WTC11 (cell line): Measurements from ENCODE around the gene INO80B. TPM values are rescaled to one million over a fixed set of nuclear protein-coding genes. Genes with fewer than 3 reads are reported as not detected.

Source experiments
- ATAC-seq: fragments of 200-7000 bp; cut with Tn5 transposase; 2 replicates; pipeline ENCODE4 v1.10.0; 2021; ENCODE audit warnings: mild to moderate bottlenecking, moderate library complexity
- CTCF ChIA-PET: fragments of 300-600 bp; sonication (Branson Sonifier 250); formaldehyde crosslinking; loops from one replicate; lab custom pipeline; 2021; ENCODE audit warnings: antibody characterized with exemption; lab: Charles Lee
- POLR2A ChIA-PET: fragments of 350-600 bp; sonication (Branson Sonifier 250); formaldehyde crosslinking; loops from one replicate; lab custom pipeline; 2021; ENCODE audit warnings: antibody characterized with exemption; lab: Charles Lee
- DNase-seq: peaks from one replicate; pipeline ENCODE4 v3.0.0; 2021; ENCODE audit warnings: low spot score
- H3K27ac Mint-ChIP-seq: 2 replicates; pipeline ENCODE4 v1.8.0; 2021; ENCODE audit warnings: mixed read lengths
- H3K27me3 Mint-ChIP-seq: 2 replicates; pipeline ENCODE4 v1.8.0; 2021; ENCODE audit warnings: low read depth, mild to moderate bottlenecking, moderate library complexity, mixed read lengths
- H3K36me3 Mint-ChIP-seq: 2 replicates; pipeline ENCODE4 v1.8.0; 2021; ENCODE audit warnings: mixed read lengths
- H3K4me1 Mint-ChIP-seq: 2 replicates; pipeline ENCODE4 v1.8.0; 2022; ENCODE audit warnings: mixed read lengths
- H3K4me3 Mint-ChIP-seq: 2 replicates; pipeline ENCODE4 v1.8.0; 2021; ENCODE audit warnings: mild to moderate bottlenecking, moderate library complexity, mixed read lengths
- H3K9me3 Mint-ChIP-seq: 2 replicates; pipeline ENCODE4 v1.8.0; 2021; ENCODE audit warnings: mixed read lengths
- CREM ChIP-seq: sonication (generic); formaldehyde crosslinking; IDR thresholded peaks from 2 replicates; pipeline ENCODE4 v1.8.1; 2022; ENCODE audit warnings: mild to moderate bottlenecking, missing genetic modification reagents, moderate library complexity
- ELF4 ChIP-seq: sonication (generic); formaldehyde crosslinking; IDR thresholded peaks from 2 replicates; pipeline ENCODE4 v1.8.1; 2022; ENCODE audit warnings: low read depth, mild to moderate bottlenecking, moderate library complexity, missing genetic modification reagents
- EMX1 ChIP-seq: fragments of 250-450 bp; sonication (Bioruptor Pico); IDR thresholded peaks from 2 replicates; pipeline ENCODE4 v1.8.0; 2021; ENCODE audit warnings: mild to moderate bottlenecking
- ESRRA ChIP-seq: sonication (generic); formaldehyde crosslinking; IDR thresholded peaks from 2 replicates; pipeline ENCODE4 v1.8.1; 2022; ENCODE audit warnings: mild to moderate bottlenecking, missing genetic modification reagents, borderline replicate concordance
- ETV6 ChIP-seq: sonication (generic); formaldehyde crosslinking; IDR thresholded peaks from 2 replicates; pipeline ENCODE4 v1.8.1; 2022; ENCODE audit warnings: mild to moderate bottlenecking, missing genetic modification reagents
- FOXK1 ChIP-seq: sonication (generic); formaldehyde crosslinking; IDR thresholded peaks from 2 replicates; pipeline ENCODE4 v1.8.0; 2022; ENCODE audit warnings: mild to moderate bottlenecking, moderate library complexity, missing genetic modification reagents
- GABPB1 ChIP-seq: sonication (generic); formaldehyde crosslinking; IDR thresholded peaks from 2 replicates; pipeline ENCODE4 v1.8.1; 2023; ENCODE audit warnings: mild to moderate bottlenecking, missing genetic modification reagents
- GTF2I ChIP-seq: fragments of 250-450 bp; sonication (Bioruptor Pico); conservative IDR thresholded peaks from 2 replicates; pipeline ENCODE4 v1.4.0; 2021; ENCODE audit warnings: mild to moderate bottlenecking
- MYBL2 ChIP-seq: sonication (generic); formaldehyde crosslinking; IDR thresholded peaks from 2 replicates; pipeline ENCODE4 v1.8.1; 2023; ENCODE audit warnings: mild to moderate bottlenecking, moderate library complexity, missing genetic modification reagents
- NFATC4 ChIP-seq: fragments of 250-450 bp; sonication (Bioruptor Pico); IDR thresholded peaks from 2 replicates; pipeline ENCODE4 v1.9.0; 2021; ENCODE audit warnings: mild to moderate bottlenecking
- NFYB ChIP-seq: sonication (generic); formaldehyde crosslinking; conservative IDR thresholded peaks from 2 replicates; pipeline ENCODE4 v1.8.0; 2022; ENCODE audit warnings: low read depth, missing genetic modification reagents
- NR3C1 ChIP-seq: sonication (generic); formaldehyde crosslinking; conservative IDR thresholded peaks from 2 replicates; pipeline ENCODE4 v1.8.1; 2023; ENCODE audit warnings: low read depth, mild to moderate bottlenecking, missing genetic modification reagents
- PRRX2 ChIP-seq: fragments of 250-450 bp; sonication (Bioruptor Pico); IDR thresholded peaks from 2 replicates; pipeline ENCODE4 v1.8.0; 2021; ENCODE audit warnings: mild to moderate bottlenecking
- RORB ChIP-seq: fragments of 250-450 bp; sonication (Bioruptor Pico); IDR thresholded peaks from 2 replicates; pipeline ENCODE4 v1.9.0; 2021; ENCODE audit warnings: mild to moderate bottlenecking
- SMAD3 ChIP-seq: sonication (generic); formaldehyde crosslinking; IDR thresholded peaks from 2 replicates; pipeline ENCODE4 v1.8.0; 2022; ENCODE audit warnings: missing genetic modification reagents, mild to moderate bottlenecking, borderline replicate concordance
- SP1 ChIP-seq: sonication (generic); formaldehyde crosslinking; conservative IDR thresholded peaks from 2 replicates; pipeline ENCODE4 v1.8.1; 2022; ENCODE audit warnings: missing genetic modification reagents
- TCF7 ChIP-seq: sonication (generic); formaldehyde crosslinking; IDR thresholded peaks from 2 replicates; pipeline ENCODE4 v1.8.0; 2022; ENCODE audit warnings: mild to moderate bottlenecking, low read depth, missing genetic modification reagents, moderate library complexity
- ZNF416 ChIP-seq: fragments of 250-450 bp; sonication (Bioruptor Pico); IDR thresholded peaks from 2 replicates; pipeline ENCODE4 v1.9.0; 2021; ENCODE audit warnings: mild to moderate bottlenecking, inconsistent platforms
- total RNA-seq: library from RNA; stranded (reverse); gene quantifications from 3 replicates; pipeline ENCODE4 v1.2.3, GENCODE V29; 2021
- TF ChIP-seq, protein P1 (sequence below): fragments of 250-450 bp; sonication (Bioruptor Pico); IDR thresholded peaks from 2 replicates; pipeline ENCODE4 v1.9.0; 2021; ENCODE audit warnings: mild to moderate bottlenecking
- TF ChIP-seq, protein P2 (sequence below): sonication (generic); formaldehyde crosslinking; IDR thresholded peaks from 2 replicates; pipeline ENCODE4 v1.8.0; 2023; ENCODE audit warnings: missing genetic modification reagents
- TF ChIP-seq, protein P3 (sequence below): sonication (generic); formaldehyde crosslinking; conservative IDR thresholded peaks from 2 replicates; pipeline ENCODE4 v1.8.1; 2023; ENCODE audit warnings: mild to moderate bottlenecking, low read depth, missing genetic modification reagents, moderate library complexity
- TF ChIP-seq, protein P4 (sequence below): fragments of 250-450 bp; sonication (Bioruptor Pico); IDR thresholded peaks from 2 replicates; pipeline ENCODE4 v2.1.2; 2022; ENCODE audit warnings: mild to moderate bottlenecking, moderate library complexity
- TF ChIP-seq, protein P5 (sequence below): sonication (generic); formaldehyde crosslinking; IDR thresholded peaks from 2 replicates; pipeline ENCODE4 v1.8.0; 2023; ENCODE audit warnings: missing genetic modification reagents, mild to moderate bottlenecking, borderline replicate concordance
- TF ChIP-seq, protein P6 (sequence below): sonication (generic); formaldehyde crosslinking; IDR thresholded peaks from 2 replicates; pipeline ENCODE4 v1.8.1; 2022; ENCODE audit warnings: mild to moderate bottlenecking, missing genetic modification reagents, moderate library complexity, borderline replicate concordance

The INO80B gene
- total RNA-seq, 1 experiment from 2014 or later = 20.2 TPM

DNA sequence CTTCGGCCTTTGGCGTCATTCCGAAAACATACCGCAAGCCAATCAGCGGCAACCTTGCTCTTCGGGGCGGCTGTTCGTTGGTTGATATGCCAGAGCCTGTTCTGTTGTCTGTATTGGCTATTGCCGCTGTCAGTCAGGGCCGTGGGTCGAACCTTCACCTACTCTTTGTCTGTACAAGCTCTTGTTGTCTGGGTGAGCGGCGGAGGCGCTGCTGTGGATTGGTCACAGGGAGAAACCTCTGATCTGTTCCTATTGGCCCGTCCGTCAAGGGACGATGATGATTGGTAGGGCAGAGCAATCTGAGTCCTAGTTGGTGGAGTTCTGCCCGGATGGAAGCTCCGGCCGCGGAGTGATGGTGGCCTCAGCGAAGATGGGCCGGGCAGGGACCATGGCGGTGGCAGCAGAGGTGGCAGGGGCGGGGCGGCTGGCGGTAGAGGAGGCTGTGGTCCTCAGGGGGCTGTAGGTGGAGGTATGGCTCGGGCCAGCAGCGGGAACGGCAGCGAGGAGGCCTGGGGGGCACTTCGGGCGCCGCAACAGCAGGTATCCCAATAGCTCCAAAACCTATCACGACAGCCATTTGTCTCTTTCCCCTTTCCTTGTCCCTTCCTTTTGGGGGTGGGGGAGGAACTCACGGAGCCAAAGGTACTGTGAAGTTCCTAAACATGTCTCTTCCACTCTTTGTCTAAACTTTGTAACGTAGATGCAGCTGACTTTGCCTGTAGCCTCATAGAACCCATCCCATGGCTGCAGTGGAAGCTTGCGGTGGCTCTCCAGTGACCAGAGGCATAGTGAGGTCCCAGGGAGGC is 3.4 kb downstream of the INO80B start, which contains the start of gene WBP1:
WBP1 (plus strand) TSS at position 307 of the 806 bp plus-strand sequence; CDS start at position 472, 165 bp downstream.
- CTCF ChIA-PET = interaction anchor here (1.0 to 3.1 kb wide), 14 partner anchors 10 to 124 kb away, joined by 3 to 18 read pairs (median 4); partner anchors contain the start of genes CCDC142 and MRPL53
- TF ChIP-seq GABPB1 (CRISPR knock-in tag) (no peak), NFATC4 (CRISPR knock-in tag) (no peak), TCF7 (no peak), GTF2I (CRISPR knock-in tag) (no peak), SP1 (CRISPR knock-in tag) (peak; percentile 43; the same call in 1 of the 2 replicates), ESRRA (no peak), CREM (CRISPR knock-in tag) (0 out of 2 replicates have a peak, but pooled peaks have one; percentile 27), FOXK1 (CRISPR knock-in tag) (peak; percentile 63), RORB (CRISPR knock-in tag) (no peak), PRRX2 (0 out of 2 replicates have a peak, but pooled peaks have one; percentile 79), ELF4 (CRISPR knock-in tag) (no peak), EMX1 (CRISPR knock-in tag) (0 out of 2 replicates have a peak, but pooled peaks have one; percentile 62), MYBL2 (CRISPR knock-in tag) (0 out of 2 replicates have a peak, but pooled peaks have one; percentile 47), NFYB (CRISPR knock-in tag) (peak; percentile 93), SMAD3 (no peak), NR3C1 (CRISPR knock-in tag) (no peak), ZNF416 (CRISPR knock-in tag) (peak; percentile 43; the same call in 1 of the 2 replicates), ETV6 (CRISPR knock-in tag) (0 out of 2 replicates have a peak, but pooled peaks have one; percentile 23)
- TF ChIP-seq, protein P1, sequence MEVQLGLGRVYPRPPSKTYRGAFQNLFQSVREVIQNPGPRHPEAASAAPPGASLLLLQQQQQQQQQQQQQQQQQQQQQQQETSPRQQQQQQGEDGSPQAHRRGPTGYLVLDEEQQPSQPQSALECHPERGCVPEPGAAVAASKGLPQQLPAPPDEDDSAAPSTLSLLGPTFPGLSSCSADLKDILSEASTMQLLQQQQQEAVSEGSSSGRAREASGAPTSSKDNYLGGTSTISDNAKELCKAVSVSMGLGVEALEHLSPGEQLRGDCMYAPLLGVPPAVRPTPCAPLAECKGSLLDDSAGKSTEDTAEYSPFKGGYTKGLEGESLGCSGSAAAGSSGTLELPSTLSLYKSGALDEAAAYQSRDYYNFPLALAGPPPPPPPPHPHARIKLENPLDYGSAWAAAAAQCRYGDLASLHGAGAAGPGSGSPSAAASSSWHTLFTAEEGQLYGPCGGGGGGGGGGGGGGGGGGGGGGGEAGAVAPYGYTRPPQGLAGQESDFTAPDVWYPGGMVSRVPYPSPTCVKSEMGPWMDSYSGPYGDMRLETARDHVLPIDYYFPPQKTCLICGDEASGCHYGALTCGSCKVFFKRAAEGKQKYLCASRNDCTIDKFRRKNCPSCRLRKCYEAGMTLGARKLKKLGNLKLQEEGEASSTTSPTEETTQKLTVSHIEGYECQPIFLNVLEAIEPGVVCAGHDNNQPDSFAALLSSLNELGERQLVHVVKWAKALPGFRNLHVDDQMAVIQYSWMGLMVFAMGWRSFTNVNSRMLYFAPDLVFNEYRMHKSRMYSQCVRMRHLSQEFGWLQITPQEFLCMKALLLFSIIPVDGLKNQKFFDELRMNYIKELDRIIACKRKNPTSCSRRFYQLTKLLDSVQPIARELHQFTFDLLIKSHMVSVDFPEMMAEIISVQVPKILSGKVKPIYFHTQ = no peak
- TF ChIP-seq, protein P2, sequence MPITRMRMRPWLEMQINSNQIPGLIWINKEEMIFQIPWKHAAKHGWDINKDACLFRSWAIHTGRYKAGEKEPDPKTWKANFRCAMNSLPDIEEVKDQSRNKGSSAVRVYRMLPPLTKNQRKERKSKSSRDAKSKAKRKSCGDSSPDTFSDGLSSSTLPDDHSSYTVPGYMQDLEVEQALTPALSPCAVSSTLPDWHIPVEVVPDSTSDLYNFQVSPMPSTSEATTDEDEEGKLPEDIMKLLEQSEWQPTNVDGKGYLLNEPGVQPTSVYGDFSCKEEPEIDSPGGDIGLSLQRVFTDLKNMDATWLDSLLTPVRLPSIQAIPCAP = no peak
- TF ChIP-seq, protein P3, sequence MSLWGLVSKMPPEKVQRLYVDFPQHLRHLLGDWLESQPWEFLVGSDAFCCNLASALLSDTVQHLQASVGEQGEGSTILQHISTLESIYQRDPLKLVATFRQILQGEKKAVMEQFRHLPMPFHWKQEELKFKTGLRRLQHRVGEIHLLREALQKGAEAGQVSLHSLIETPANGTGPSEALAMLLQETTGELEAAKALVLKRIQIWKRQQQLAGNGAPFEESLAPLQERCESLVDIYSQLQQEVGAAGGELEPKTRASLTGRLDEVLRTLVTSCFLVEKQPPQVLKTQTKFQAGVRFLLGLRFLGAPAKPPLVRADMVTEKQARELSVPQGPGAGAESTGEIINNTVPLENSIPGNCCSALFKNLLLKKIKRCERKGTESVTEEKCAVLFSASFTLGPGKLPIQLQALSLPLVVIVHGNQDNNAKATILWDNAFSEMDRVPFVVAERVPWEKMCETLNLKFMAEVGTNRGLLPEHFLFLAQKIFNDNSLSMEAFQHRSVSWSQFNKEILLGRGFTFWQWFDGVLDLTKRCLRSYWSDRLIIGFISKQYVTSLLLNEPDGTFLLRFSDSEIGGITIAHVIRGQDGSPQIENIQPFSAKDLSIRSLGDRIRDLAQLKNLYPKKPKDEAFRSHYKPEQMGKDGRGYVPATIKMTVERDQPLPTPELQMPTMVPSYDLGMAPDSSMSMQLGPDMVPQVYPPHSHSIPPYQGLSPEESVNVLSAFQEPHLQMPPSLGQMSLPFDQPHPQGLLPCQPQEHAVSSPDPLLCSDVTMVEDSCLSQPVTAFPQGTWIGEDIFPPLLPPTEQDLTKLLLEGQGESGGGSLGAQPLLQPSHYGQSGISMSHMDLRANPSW (CRISPR knock-in tag) = no peak
- TF ChIP-seq, protein P4, sequence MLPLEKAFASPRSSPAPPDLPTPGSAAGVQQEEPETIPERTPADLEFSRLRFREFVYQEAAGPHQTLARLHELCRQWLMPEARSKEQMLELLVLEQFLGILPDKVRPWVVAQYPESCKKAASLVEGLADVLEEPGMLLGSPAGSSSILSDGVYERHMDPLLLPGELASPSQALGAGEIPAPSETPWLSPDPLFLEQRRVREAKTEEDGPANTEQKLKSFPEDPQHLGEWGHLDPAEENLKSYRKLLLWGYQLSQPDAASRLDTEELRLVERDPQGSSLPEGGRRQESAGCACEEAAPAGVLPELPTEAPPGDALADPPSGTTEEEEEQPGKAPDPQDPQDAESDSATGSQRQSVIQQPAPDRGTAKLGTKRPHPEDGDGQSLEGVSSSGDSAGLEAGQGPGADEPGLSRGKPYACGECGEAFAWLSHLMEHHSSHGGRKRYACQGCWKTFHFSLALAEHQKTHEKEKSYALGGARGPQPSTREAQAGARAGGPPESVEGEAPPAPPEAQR (CRISPR knock-in tag) = no peak
- TF ChIP-seq, protein P5, sequence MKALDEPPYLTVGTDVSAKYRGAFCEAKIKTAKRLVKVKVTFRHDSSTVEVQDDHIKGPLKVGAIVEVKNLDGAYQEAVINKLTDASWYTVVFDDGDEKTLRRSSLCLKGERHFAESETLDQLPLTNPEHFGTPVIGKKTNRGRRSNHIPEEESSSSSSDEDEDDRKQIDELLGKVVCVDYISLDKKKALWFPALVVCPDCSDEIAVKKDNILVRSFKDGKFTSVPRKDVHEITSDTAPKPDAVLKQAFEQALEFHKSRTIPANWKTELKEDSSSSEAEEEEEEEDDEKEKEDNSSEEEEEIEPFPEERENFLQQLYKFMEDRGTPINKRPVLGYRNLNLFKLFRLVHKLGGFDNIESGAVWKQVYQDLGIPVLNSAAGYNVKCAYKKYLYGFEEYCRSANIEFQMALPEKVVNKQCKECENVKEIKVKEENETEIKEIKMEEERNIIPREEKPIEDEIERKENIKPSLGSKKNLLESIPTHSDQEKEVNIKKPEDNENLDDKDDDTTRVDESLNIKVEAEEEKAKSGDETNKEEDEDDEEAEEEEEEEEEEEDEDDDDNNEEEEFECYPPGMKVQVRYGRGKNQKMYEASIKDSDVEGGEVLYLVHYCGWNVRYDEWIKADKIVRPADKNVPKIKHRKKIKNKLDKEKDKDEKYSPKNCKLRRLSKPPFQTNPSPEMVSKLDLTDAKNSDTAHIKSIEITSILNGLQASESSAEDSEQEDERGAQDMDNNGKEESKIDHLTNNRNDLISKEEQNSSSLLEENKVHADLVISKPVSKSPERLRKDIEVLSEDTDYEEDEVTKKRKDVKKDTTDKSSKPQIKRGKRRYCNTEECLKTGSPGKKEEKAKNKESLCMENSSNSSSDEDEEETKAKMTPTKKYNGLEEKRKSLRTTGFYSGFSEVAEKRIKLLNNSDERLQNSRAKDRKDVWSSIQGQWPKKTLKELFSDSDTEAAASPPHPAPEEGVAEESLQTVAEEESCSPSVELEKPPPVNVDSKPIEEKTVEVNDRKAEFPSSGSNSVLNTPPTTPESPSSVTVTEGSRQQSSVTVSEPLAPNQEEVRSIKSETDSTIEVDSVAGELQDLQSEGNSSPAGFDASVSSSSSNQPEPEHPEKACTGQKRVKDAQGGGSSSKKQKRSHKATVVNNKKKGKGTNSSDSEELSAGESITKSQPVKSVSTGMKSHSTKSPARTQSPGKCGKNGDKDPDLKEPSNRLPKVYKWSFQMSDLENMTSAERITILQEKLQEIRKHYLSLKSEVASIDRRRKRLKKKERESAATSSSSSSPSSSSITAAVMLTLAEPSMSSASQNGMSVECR (CRISPR knock-in tag) = peak; percentile 49; the same call in 1 of the 2 replicates
- TF ChIP-seq, protein P6, sequence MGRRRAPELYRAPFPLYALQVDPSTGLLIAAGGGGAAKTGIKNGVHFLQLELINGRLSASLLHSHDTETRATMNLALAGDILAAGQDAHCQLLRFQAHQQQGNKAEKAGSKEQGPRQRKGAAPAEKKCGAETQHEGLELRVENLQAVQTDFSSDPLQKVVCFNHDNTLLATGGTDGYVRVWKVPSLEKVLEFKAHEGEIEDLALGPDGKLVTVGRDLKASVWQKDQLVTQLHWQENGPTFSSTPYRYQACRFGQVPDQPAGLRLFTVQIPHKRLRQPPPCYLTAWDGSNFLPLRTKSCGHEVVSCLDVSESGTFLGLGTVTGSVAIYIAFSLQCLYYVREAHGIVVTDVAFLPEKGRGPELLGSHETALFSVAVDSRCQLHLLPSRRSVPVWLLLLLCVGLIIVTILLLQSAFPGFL (CRISPR knock-in tag) = 0 out of 2 replicates have a peak, but pooled peaks have one; percentile 1

More for the DNA sequence above, 3.4 kb downstream of the INO80B start, which contains the start of gene WBP1:
- no peaks in the 10 kb centered on the region for H3K9me3 Mint-ChIP-seq
- H3K4me3 Mint-ChIP-seq = peak within 1 kb of the TSS; percentile 96
- DNase-seq (peak; percentile 100), ATAC-seq (peak; percentile 89)
- no peaks in the 10 kb centered on the region for H3K27me3 Mint-ChIP-seq
- POLR2A ChIA-PET = interaction anchor here (0.6 to 2.7 kb wide), 16 partner anchors 9 to 97 kb away, joined by 3 to 29 read pairs (median 5); partner anchors contain the start of genes AUP1, HTRA2, LBX2 and MRPL53
- peak within 1 kb of the TSS; percentile 98 for H3K27ac Mint-ChIP-seq
- peaks cover 9% of the 10 kb centered on the region for H3K36me3 Mint-ChIP-seq
- H3K4me1 Mint-ChIP-seq = peaks cover 36% of the 10 kb centered on the region
